Hematopoietic multipotent progenitor cell (in vitro differentiated cells): ENCODE data around the gene CARD8. TPM values are rescaled to one million over a fixed set of nuclear protein-coding genes. Genes with fewer than 3 reads are reported as not detected.
"Not testable (repeated sequence)": the region's sequence is repeated elsewhere in the genome, so short reads cannot be mapped to it uniquely, and the experiment has no call there.

Source experiments
- DNase-seq, 3 donors: peaks; one replicate each; pipeline ENCODE4 v3.0.0-alpha.2; 2011 to 2015; ENCODE audit warnings: low read depth in 2 of 3, low spot score in 2 of 3
- total RNA-seq: library from RNA; depleted of rRNA; stranded (reverse); fragments of >200 nt; gene quantifications from one replicate; pipeline ENCODE4 v1.2.3, GENCODE V29; 2012

The CARD8 gene
- total RNA-seq, 1 donor, result 68.1 TPM

DNA sequence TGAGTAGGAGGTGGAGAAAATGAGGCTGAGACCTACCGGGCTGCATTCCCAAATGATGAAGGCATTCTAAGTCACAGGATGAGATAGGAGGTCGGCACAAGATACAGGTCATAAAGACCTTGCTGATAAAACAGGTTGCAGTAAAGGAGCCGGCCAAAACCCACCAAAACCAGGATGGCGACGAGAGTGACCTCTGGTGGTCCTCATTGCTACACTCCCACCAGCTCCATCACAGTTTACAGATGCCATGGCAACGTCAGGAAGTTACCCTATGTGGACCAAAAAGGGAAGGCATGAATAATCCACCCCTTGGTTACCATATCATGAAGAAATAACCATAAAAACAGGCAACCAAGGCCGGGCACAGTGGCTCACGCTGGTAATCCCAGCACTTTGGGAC is 9.6 kb upstream of the CARD8 start:
- peak in 2 of 3 donors; percentile 67 to 73 for DNase-seq

DNA sequence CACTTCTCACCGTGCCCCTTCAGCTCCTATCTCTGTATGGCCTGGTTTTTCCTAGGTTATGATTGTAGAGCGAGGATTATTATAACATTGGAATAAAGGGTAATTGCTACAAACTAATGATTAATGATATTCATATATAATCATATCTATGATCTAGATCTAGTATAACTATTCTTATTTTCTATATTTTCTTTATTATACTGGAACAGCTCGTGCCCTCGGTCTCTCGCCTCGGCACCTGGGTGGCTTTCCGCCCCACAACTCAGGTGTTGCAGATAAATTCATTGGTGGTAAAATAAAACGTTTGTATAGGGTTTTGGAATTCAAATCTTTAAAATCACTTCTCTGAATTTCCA is 4.6 kb upstream of the CARD8 start:
- DNase-seq, result not testable (repeated sequence)

GRCh38 chr19:48258992-48259391 is 3.3 kb upstream of the CARD8 start:
- DNase-seq, result not testable (repeated sequence)

DNA sequence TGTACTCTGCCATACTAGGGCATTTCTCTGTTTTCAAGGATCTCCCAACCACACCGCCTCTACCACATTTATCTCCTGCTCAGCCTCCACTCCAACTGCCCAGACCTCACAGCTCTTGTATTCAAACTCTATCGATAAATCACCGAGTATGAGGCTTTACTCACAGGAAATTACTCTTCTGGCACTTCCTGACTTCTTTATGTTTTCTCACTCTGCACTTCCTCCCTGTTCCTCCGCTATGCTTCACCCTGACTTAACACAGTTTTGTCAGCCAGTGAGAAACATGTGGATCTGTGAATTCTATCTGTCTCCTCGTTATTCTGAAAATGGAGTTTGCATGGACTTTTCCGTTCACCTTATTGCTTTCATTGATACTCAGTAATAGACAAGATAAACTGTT is 2.6 kb upstream of the CARD8 start:
- DNase-seq, result peak in 2 of 3 donors; percentile 25 to 39

DNA sequence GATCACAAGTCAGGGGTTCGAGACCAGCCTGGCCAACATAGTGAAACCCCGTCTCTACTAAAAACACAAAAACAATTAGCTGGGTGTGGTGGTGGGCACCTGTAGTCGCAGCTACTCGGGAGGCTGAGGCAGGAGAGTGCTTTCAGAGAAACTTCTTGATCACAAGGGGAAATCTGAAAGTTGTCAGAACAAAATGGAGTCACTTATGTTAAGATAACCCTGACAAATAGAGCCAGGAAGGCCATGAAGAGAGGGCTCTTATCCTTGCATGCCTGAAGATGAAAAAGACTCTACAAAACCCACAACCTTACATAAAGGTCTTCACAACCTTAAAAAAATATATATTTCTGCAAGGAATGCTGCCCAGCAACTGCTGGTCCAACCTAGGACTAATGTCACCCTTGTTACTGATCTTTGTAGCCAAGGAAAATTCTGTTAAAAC is 1.2 kb downstream of the CARD8 start:
- no peak for DNase-seq

DNA sequence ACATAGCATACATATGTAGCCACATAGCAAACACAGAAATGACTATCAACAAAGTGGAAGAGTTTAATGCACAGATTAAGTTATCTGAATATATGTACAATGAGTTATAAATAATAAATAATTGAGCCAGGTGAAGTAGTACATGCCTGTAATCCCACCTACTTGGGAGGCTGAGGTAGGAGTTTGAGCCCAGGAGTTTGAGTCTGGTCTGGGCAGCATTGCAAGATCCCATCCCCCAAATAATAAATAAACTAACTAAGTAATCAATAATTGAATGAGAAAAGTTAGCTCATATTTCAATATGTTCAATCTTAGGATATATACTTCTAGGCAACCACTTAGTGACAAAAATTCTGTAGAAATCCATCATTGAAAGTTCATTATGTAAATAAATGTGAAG is 1.7 kb downstream of the CARD8 start:
- DNase-seq, result no peak

GRCh38 chr19:48252609-48253008 is 3.1 kb downstream of the CARD8 start:
- DNase-seq, result no peak

- DNase-seq, result no peak
These were observed 5.3 kb downstream of the CARD8 start for GRCh38 chr19:48250290-48251025.

DNA sequence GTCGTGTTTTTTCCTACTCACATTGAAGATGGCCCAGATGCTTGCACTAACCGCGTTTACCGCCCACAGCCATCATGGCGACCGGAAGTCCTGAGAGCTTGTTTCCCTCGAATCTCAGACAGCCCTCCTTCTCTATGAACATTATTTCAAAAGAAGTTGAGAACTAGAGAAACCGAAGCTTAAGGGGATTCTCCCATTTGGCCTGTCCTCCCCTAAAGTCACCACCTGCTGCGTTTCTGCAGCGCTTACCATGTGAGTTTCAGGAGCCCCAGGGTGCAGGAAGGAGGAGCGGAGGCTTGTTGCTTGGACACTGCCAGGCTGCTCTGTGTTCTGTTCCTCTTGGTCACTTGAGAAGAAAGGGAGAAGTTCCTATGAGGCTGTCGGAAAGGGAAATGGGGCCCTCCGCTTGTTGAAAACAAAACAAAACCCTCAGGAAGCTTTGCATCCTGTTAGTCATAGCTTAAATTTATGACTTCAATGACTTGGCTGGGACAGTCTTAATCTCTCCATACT is 6.2 kb downstream of the CARD8 start:
- DNase-seq, result peak; percentile 49 to 93 (median 93)

GRCh38 chr19:48248081-48248833 is 7.5 kb downstream of the CARD8 start:
- no peak for DNase-seq

DNA sequence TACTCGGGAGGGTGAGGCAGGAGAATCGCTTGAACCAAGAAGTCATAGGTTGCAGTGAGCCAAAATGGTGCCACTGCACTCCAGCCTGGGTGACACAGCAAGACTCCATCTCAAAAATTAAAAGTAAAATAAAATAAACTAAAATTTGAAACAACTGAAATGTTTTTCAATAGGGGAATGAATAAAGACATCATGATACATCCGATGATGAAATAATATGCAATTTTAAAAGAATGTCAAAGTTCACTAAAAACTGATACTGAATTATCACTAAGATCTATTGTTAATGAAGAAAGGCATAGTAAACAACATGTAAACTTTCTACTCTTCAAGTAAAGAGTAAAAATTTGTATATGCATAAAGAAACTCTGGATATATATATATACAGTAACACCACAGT is 8.5 kb downstream of the CARD8 start:
- no peak for DNase-seq

GRCh38 chr19:48246101-48246500 is 9.6 kb downstream of the CARD8 start:
- no peak for DNase-seq

GRCh38 chr19:48244281-48244680 is 11.4 kb downstream of the CARD8 start:
- peak; percentile 19 to 51 (median 39) for DNase-seq

- not testable (repeated sequence) for DNase-seq
These were observed 13.9 kb downstream of the CARD8 start for GRCh38 chr19:48241771-48242170.

DNA sequence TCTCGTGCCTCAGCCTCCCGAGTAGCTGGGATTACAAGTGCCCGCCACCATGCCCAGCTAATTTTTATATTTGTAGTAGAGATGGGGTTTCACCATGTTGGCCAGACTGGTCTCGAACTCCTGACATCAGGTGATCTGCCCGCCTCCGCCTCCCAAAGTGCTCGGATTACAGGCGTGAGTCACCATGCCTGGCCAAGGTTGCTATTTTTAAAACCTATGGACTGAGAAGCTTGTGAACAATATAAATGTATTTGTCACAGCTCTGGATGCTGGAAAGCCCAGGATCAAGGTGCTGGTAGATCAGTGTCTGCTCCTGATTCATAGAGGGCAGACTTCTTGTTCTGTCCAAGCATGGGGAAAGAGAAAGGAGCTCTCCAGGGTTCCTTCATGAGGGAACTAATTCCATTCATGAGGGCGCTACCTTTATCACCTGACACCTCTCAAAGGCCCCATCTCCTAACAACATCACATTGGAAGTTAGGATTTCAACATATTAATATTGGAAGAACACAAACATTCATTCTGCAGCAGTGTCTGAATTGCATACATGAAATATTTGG is 16.1 kb downstream of the CARD8 start:
- no peak for DNase-seq

GRCh38 chr19:48239120-48239519 is 16.6 kb downstream of the CARD8 start:
- no peak for DNase-seq

DNA sequence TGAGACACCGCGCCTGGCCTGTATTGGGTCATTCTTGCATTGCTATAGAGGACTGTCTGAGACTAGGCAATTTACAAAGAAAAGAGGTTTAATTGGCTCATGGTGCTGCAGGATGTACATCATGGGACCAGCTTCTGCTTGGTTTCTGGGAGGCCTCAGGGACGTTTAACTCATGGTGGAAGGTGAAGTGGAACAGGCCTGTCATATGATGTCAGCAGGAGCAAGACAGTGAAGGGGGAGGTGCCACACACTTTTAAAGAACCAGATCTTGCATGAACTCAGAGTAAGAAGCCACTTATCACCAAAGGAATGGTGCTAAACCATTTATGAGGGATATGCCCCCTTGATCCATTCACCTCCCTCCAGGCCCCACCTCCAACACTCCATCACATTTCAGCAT is 18.7 kb downstream of the CARD8 start:
- DNase-seq, result no peak

DNA sequence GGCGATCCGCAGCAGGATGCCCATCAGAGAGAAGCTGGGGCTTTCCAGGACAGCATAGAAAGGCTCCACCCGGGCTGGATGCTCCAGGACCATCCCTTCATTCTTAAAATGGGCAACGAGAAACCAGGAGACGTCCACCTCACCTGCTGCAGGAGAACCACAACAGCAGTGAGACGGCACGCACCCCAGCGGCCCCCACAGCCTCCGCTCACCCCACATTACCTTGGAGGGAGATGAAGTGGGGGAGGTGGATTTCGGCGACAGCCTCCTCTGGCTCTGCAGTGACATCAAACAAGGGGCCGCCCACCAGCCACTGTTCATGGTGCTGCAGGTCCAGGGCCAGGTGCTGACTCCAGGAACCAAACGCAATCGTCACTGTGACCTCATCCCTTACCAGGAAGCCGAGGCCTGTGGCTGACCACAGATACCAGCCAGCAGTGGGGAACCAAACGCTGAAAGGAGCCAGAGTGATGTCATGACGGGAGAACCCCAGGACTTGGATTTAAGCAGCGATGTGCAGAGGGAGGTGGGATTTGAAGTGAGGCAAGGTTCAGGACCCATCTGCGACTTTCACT is 25.1 kb downstream of the CARD8 start:
- DNase-seq, result peak in 1 of 3 donors; percentile 41

DNA sequence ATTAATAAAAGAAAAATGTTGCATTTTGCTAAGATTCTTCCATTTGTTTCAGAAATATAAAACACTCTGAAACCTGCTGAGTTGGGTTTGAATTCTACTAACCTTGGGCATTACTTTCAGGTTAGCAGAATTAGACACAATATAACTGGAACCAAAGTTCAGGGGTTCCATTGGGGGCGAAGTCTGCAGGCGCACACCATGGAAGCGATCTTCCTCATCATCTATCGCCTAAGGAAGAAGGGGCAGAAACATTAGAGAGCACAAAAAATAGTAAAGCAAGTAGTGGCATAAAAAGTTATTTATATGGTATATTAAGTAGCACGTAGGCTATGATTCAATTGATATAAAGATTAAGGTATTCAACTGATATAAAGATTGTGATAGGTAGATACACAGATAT is 34.1 kb downstream of the CARD8 start:
- DNase-seq, result no peak

- DNase-seq, result not testable (repeated sequence)
These were observed 34.9 kb downstream of the CARD8 start for GRCh38 chr19:48220784-48221183.

GRCh38 chr19:48218997-48219396 is 36.7 kb downstream of the CARD8 start:
- DNase-seq, result no peak
